Ishikawa (cell line): ENCODE measurements around the gene GNAT3.

ENCODE experiments used
- CEBPB ChIP-seq: IDR thresholded peaks from 2 replicates; pipeline ENCODE4 v1.6.1; 2012
- YY1 ChIP-seq: IDR thresholded peaks from 2 replicates; pipeline ENCODE4 v1.6.1; 2012; ENCODE audit warnings: low read depth
- TF ChIP-seq, protein P1 (sequence below): IDR thresholded peaks from 2 replicates; pipeline ENCODE4 v1.6.1; 2012; ENCODE audit warnings: low read depth, mild to moderate bottlenecking

GRCh38 chr7:80417211-80417793 lies 94.6 kb downstream of the GNAT3 start:
- TF ChIP-seq CEBPB (no peak), YY1 (no peak)
- TF ChIP-seq, protein P1, sequence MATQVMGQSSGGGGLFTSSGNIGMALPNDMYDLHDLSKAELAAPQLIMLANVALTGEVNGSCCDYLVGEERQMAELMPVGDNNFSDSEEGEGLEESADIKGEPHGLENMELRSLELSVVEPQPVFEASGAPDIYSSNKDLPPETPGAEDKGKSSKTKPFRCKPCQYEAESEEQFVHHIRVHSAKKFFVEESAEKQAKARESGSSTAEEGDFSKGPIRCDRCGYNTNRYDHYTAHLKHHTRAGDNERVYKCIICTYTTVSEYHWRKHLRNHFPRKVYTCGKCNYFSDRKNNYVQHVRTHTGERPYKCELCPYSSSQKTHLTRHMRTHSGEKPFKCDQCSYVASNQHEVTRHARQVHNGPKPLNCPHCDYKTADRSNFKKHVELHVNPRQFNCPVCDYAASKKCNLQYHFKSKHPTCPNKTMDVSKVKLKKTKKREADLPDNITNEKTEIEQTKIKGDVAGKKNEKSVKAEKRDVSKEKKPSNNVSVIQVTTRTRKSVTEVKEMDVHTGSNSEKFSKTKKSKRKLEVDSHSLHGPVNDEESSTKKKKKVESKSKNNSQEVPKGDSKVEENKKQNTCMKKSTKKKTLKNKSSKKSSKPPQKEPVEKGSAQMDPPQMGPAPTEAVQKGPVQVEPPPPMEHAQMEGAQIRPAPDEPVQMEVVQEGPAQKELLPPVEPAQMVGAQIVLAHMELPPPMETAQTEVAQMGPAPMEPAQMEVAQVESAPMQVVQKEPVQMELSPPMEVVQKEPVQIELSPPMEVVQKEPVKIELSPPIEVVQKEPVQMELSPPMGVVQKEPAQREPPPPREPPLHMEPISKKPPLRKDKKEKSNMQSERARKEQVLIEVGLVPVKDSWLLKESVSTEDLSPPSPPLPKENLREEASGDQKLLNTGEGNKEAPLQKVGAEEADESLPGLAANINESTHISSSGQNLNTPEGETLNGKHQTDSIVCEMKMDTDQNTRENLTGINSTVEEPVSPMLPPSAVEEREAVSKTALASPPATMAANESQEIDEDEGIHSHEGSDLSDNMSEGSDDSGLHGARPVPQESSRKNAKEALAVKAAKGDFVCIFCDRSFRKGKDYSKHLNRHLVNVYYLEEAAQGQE: no peak
